Activated naive CD4-positive, alpha-beta T cell treated with anti-CD3 and anti-CD28 coated beads, Interleukin-2, amount 50 U/mL, for 72 hours (primary cell): ENCODE measurements around the gene COPG1. TPM values are rescaled to one million over a fixed set of nuclear protein-coding genes. Genes with fewer than 3 reads are reported as not detected.

Source experiments
- total RNA-seq, 2 donors: library from RNA; stranded (reverse); gene quantifications; one replicate each; pipeline ENCODE4 v1.2.3, GENCODE V29; 2022

COPG1 gene
- total RNA-seq, 2 donors from 2014 or later = 130 to 147 TPM

Other genes with a start within 250 kb of the COPG1 start
- gene EFCC1, start 248.3 kb upstream of the COPG1 start, total RNA-seq = under 1 TPM in 1 of 2 donors, not detected in 1; 0.18 TPM
- not detected for gene GP9, start 188.8 kb upstream of the COPG1 start, total RNA-seq
- 10 to 100 TPM; 57.4 to 64.1 TPM for gene RAB43, start 127.8 kb upstream of the COPG1 start, total RNA-seq
- 10 to 100 TPM; 69.9 to 84.0 TPM for gene ISY1, start 88.5 kb upstream of the COPG1 start, total RNA-seq
- 100 to 1,000 TPM; 282 to 299 TPM for gene CNBP, start 65.7 kb upstream of the COPG1 start, total RNA-seq
- 10 to 100 TPM; 58.5 to 78.7 TPM for gene HMCES, start 29.3 kb downstream of the COPG1 start, total RNA-seq
- gene EFCAB12, start 179.0 kb downstream of the COPG1 start, total RNA-seq = under 1 TPM; 0.82 to 0.93 TPM
- gene MBD4, start 190.3 kb downstream of the COPG1 start, total RNA-seq = 10 to 100 TPM; 49.6 to 64.1 TPM
- gene IFT122, start 190.6 kb downstream of the COPG1 start, total RNA-seq = 10 to 100 TPM; 29.5 to 39.8 TPM